Colonic mucosa (tissue), 4 donors: ENCODE results near the gene MBLAC1. TPM values are rescaled to one million over a fixed set of nuclear protein-coding genes. Genes with fewer than 3 reads are reported as not detected.

Experiments used
- DNase-seq: peaks from one replicate; pipeline ENCODE4 v3.0.0-alpha.2; 2020
- H3K27ac ChIP-seq: fragments of 200-600 bp; one replicate; pipeline ENCODE4 v1.8.0; 2021
- H3K27me3 ChIP-seq: fragments of 200-600 bp; one replicate; pipeline ENCODE4 v1.8.0; 2021
- H3K36me3 ChIP-seq: fragments of 200-600 bp; one replicate; pipeline ENCODE4 v1.8.0; 2021
- H3K4me1 ChIP-seq: fragments of 200-600 bp; one replicate; pipeline ENCODE4 v1.8.0; 2021; ENCODE audit warnings: mild to moderate bottlenecking
- H3K4me3 ChIP-seq: fragments of 200-600 bp; one replicate; pipeline ENCODE4 v1.8.0; 2021
- H3K9ac ChIP-seq, 2 donors: one replicate each; pipeline ENCODE4 v1.7.0; 2013; ENCODE audit warnings: control low read depth in 2 of 2, low read depth in 2 of 2, low read length in 2 of 2
- H3K9me3 ChIP-seq: fragments of 200-600 bp; one replicate; pipeline ENCODE4 v1.8.0; 2021
- CTCF ChIP-seq: fragments of 200-600 bp; IDR thresholded peaks from one replicate; pipeline ENCODE4 v1.8.0; 2022; ENCODE audit warnings: antibody characterized with exemption, mild to moderate bottlenecking
- intact Hi-C: fragments of 100-400 bp; cut with DNase I; formaldehyde crosslinking; loops from one replicate; pipeline ENCODE4 v1.14.1; 2022
- total RNA-seq, 2 donors: library from RNA; stranded (reverse); fragmentation: NEBNext Ultra II Directional in 1 of 2; extraction: Animal tissue kit (Norgen Biotek cat#: 25700) in 1 of 2; gene quantifications; one replicate each; pipeline ENCODE4 v1.2.1, GENCODE V29; 2021
- donor health status: healthy.
- donor health status: DM: no; HTN: no; CAD: no.
- donor health status: DM: no; HTN: no; CAD: no.

MBLAC1 gene
- total RNA-seq, 2 donors from 2014 or later = 1.9 to 4.1 TPM

GRCh38 chr7:100093925-100094486, 32.8 kb upstream of the MBLAC1 start:
- no peak for TF ChIP-seq CTCF
- Histone ChIP-seq H3K27me3 (no peaks in the 10 kb centered on the region), H3K36me3 (peaks cover 42% of the 10 kb centered on the region), H3K27ac (no peak overlapping the region), H3K9me3 (no peaks in the 10 kb centered on the region), H3K9ac (no peak overlapping the region), H3K4me3 (no peak overlapping the region), H3K4me1 (peaks cover 3% of the 10 kb centered on the region)
- intact Hi-C loops = no loop called here
- no peak for DNase-seq

- Histone ChIP-seq H3K27ac (no peak overlapping the region), H3K4me1 (peaks cover 5% of the 10 kb centered on the region), H3K4me3 (no peak overlapping the region), H3K9ac (no peak overlapping the region), H3K36me3 (peaks cover 42% of the 10 kb centered on the region), H3K27me3 (no peaks in the 10 kb centered on the region), H3K9me3 (no peaks in the 10 kb centered on the region)
- intact Hi-C loops = no loop called here
- DNase-seq = no peak
- TF ChIP-seq CTCF = no peak
Observed at GRCh38 chr7:100095289-100095688, 31.5 kb upstream of the MBLAC1 start.

- Histone ChIP-seq H3K9me3 (no peaks in the 10 kb centered on the region), H3K27me3 (no peaks in the 10 kb centered on the region), H3K9ac (no peak overlapping the region), H3K27ac (no peak overlapping the region), H3K4me3 (no peak overlapping the region), H3K4me1 (peaks cover 5% of the 10 kb centered on the region), H3K36me3 (peaks cover 42% of the 10 kb centered on the region)
- intact Hi-C loops = no loop called here
- TF ChIP-seq CTCF = no peak
- DNase-seq = no peak
Observed at GRCh38 chr7:100095704-100096103, 31.1 kb upstream of the MBLAC1 start.

GRCh38 chr7:100098913-100099312, 27.9 kb upstream of the MBLAC1 start:
- no peak for TF ChIP-seq CTCF
- no peak overlapping the region for H3K4me3 ChIP-seq
- no peak for DNase-seq
- peaks cover 32% of the 10 kb centered on the region for H3K36me3 ChIP-seq
- H3K4me1 ChIP-seq = peaks cover 5% of the 10 kb centered on the region
- no peaks in the 10 kb centered on the region for H3K9me3 ChIP-seq
- no peaks in the 10 kb centered on the region for H3K27me3 ChIP-seq
- H3K27ac ChIP-seq = no peak overlapping the region
- H3K9ac ChIP-seq = no peak overlapping the region
- intact Hi-C loops = no loop called here

GRCh38 chr7:100099452-100099851, 27.3 kb upstream of the MBLAC1 start:
- Histone ChIP-seq H3K4me1 (peaks cover 5% of the 10 kb centered on the region), H3K9ac (peak overlapping the region in 1 of 2 donors; percentile 91), H3K4me3 (peak overlapping the region; percentile 95), H3K36me3 (peaks cover 29% of the 10 kb centered on the region), H3K9me3 (no peaks in the 10 kb centered on the region), H3K27ac (no peak overlapping the region), H3K27me3 (no peaks in the 10 kb centered on the region)
- DNase-seq = no peak
- TF ChIP-seq CTCF = no peak
- intact Hi-C loops = no loop called here
